Heart left ventricle (tissue), 13 donors: Measurements from ENCODE around the gene DFFB.

Source experiments
- POLR2A ChIP-seq, 2 donors: fragments of 450-650 bp; IDR thresholded peaks; one replicate each; pipeline ENCODE4 v1.6.1; 2017; ENCODE audit warnings: antibody characterized with exemption in 2 of 2, mild to moderate bottlenecking in 2 of 2, moderate library complexity in 2 of 2
- TF ChIP-seq, protein P1 (sequence below), 12 donors: fragments of 200-600 bp; sonication (generic) in 4 of 12; IDR thresholded peaks; one replicate each; pipeline versions ENCODE4 v1.5.0 to v1.8.0; 2018 to 2022; ENCODE audit warnings: antibody characterized with exemption in 12 of 12, mild to moderate bottlenecking in 5 of 12
- donor health status: ischemic (EF 13 %, LVEDD 7.1; RV severe dilation, severe dysfunction).
- donor health status: DM: no; HTN: yes; CAD: no.
- donor health status: DM: no; HTN: no; CAD: no.
- donor health status: ischemic (EF 25% LVEDD 6.9; RV normal size, moderate dysfunction).
- donor health status: ischemic (EF 25% LVEDD 5.7; RV mildly dilated, moderate dysfunction).
- donor health status: ischemic (EF 35%, LVEDD 5.7; RV mildly dilated, moderate dysfunction).
- donor health status: nonischemic (EF 11% LVEDD 7.7; RV severe dilation, severe dysfunction).
- donor health status: DM: yes; HTN: yes; CAD: no.
- donor health status: PGD.
- donor health status: ischemic (EF 29% LVEDD 5.4; RV normal size, mild dysfunction).
- donor health status: nonischemic (EF 23%, LVEDD 6.1; RV moderate dilation, normal function).

DNA sequence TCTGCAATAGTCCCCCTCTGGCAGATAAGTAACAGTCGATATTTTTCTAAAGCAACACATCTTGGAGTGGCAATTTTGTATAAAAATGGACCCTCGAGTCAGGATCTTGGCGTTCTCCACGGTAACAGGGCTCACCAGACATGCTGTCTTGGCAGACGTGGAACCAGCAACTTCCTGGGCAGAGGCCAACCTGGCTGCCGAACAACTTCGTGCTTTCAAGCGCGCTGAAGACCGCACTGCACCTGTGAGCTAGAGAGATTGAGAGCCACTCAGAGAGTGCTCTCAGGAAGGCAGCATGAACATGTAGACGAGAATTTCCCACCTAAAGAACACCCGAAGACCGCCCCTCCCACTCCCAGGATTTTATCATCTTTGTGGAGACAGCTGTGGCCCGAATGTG is 35.5 kb downstream of the DFFB start:
- TF ChIP-seq, protein P1, sequence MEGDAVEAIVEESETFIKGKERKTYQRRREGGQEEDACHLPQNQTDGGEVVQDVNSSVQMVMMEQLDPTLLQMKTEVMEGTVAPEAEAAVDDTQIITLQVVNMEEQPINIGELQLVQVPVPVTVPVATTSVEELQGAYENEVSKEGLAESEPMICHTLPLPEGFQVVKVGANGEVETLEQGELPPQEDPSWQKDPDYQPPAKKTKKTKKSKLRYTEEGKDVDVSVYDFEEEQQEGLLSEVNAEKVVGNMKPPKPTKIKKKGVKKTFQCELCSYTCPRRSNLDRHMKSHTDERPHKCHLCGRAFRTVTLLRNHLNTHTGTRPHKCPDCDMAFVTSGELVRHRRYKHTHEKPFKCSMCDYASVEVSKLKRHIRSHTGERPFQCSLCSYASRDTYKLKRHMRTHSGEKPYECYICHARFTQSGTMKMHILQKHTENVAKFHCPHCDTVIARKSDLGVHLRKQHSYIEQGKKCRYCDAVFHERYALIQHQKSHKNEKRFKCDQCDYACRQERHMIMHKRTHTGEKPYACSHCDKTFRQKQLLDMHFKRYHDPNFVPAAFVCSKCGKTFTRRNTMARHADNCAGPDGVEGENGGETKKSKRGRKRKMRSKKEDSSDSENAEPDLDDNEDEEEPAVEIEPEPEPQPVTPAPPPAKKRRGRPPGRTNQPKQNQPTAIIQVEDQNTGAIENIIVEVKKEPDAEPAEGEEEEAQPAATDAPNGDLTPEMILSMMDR (IDR thresholded peaks at IDR 0.05): no peak
- TF ChIP-seq POLR2A (IDR thresholded peaks at IDR 0.05): no peak
